GM18508 (cell line): ENCODE measurements around the gene TM9SF1.

Experiments
- ATAC-seq: cut with Tn5 transposase; IDR thresholded peaks from one replicate; pipeline ENCODE4 v1.9.1; 2021; ENCODE audit warnings: moderate number of reproducible peaks; ENCODE audit not compliant: insufficient read depth, unreplicated experiment

Gene TM9SF1

GRCh38 chr14:24195186-24196070 is at the start of gene TM9SF1:
Gene TM9SF1 (minus strand): TSS chr14:24195441. CDS start chr14:24195019, 422 bp downstream.
- ATAC-seq: peak; percentile 61

- ATAC-seq: no peak
These were observed 48.1 kb upstream of the TM9SF1 start for GRCh38 chr14:24243336-24243836.

GRCh38 chr14:24241829-24242443 is 46.7 kb upstream of the TM9SF1 start:
- ATAC-seq: peak; percentile 44

GRCh38 chr14:24240110-24240918 is 45.1 kb upstream of the TM9SF1 start:
- no peak for ATAC-seq

GRCh38 chr14:24238527-24239037 is 43.3 kb upstream of the TM9SF1 start:
- ATAC-seq: no peak

GRCh38 chr14:24238123-24238522 is 42.9 kb upstream of the TM9SF1 start:
- no peak for ATAC-seq

GRCh38 chr14:24237463-24237955 is 42.3 kb upstream of the TM9SF1 start:
- no peak for ATAC-seq

- no peak for ATAC-seq
These were observed 41.6 kb upstream of the TM9SF1 start for GRCh38 chr14:24236689-24237462.

- ATAC-seq: no peak
These were observed 40.8 kb upstream of the TM9SF1 start for GRCh38 chr14:24235804-24236688.

- ATAC-seq: no peak
These were observed 39.1 kb upstream of the TM9SF1 start for GRCh38 chr14:24234095-24235005.

- ATAC-seq: no peak
These were observed 38.3 kb upstream of the TM9SF1 start for GRCh38 chr14:24233538-24233866.

- ATAC-seq: no peak
These were observed 37.6 kb upstream of the TM9SF1 start, which contains the start of gene GMPR2 for GRCh38 chr14:24232645-24233537. Gene GMPR2 (plus strand): TSS chr14:24232929. CDS start chr14:24233254, 325 bp downstream.

GRCh38 chr14:24232121-24232644 is 36.9 kb upstream of the TM9SF1 start, which contains the start of gene NEDD8:
Gene NEDD8 (minus strand): TSS chr14:24232367. CDS start chr14:24232267, 100 bp downstream.
- ATAC-seq: no peak

GRCh38 chr14:24231263-24232120 is 36.3 kb upstream of the TM9SF1 start:
- no peak for ATAC-seq

- no peak for ATAC-seq
These were observed 33.7 kb upstream of the TM9SF1 start for GRCh38 chr14:24228902-24229301.
